Fibroblast of lung (primary cell): ENCODE measurements around the gene CAPN10.

Source experiments
- EZH2 ChIP-seq: IDR thresholded peaks from 2 replicates; pipeline ENCODE4 v1.5.1; 2012; ENCODE audit warnings: low read length, control low read depth, mild to moderate bottlenecking; ENCODE audit errors: missing control alignments
- TF ChIP-seq, protein P1 (sequence below), 2 donors: IDR thresholded peaks in 1 of 2; conservative IDR thresholded peaks in 1 of 2; 1 replicate in 1 of 2; 2 replicates in 1 of 2; pipeline ENCODE4 v1.5.1; 2011 to 2012; ENCODE audit warnings: low read length in 2 of 2, control low read depth in 1 of 2, inconsistent platforms in 1 of 2, low read depth in 1 of 2, mild to moderate bottlenecking in 1 of 2

GRCh38 chr2:240595381-240596079 lies 9.0 kb downstream of the CAPN10 start:
- TF ChIP-seq, protein P1, sequence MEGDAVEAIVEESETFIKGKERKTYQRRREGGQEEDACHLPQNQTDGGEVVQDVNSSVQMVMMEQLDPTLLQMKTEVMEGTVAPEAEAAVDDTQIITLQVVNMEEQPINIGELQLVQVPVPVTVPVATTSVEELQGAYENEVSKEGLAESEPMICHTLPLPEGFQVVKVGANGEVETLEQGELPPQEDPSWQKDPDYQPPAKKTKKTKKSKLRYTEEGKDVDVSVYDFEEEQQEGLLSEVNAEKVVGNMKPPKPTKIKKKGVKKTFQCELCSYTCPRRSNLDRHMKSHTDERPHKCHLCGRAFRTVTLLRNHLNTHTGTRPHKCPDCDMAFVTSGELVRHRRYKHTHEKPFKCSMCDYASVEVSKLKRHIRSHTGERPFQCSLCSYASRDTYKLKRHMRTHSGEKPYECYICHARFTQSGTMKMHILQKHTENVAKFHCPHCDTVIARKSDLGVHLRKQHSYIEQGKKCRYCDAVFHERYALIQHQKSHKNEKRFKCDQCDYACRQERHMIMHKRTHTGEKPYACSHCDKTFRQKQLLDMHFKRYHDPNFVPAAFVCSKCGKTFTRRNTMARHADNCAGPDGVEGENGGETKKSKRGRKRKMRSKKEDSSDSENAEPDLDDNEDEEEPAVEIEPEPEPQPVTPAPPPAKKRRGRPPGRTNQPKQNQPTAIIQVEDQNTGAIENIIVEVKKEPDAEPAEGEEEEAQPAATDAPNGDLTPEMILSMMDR (conservative IDR thresholded peaks at IDR 0.05 in 1 of 2, IDR thresholded peaks at IDR 0.05 in 1 of 2; ENCODE audit: low read depth in 1 of 2, low read length in 2 of 2): peak; percentile 13 to 33
- TF ChIP-seq EZH2: no peak
